ENCODE measurements around the gene SLX9.

DNA sequence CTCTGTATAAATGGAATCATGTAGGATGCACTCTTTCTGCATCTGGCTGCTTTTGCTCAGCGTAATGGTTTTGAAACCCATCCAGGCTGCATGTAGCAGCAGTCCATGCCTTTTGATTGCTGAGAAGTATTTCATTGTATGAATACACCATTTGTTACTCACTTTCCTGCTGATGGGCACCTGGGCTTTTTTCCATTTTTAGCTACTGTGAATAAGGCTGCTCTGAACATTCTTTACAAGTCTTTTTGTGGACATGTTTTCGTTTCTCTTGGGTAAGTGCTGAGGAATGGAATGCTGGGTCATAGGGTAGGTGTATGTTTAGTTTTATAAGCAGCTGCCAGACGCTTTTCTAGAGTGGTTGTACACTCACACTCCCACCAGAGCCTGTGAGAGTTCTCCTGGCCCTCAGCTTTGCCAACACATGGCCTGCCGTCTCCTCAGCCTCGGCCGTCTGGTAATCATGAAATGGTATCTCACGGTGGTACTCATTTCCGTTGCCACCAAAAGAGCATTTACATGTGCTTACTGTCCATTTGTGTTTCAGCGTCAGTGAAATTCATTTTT is 22.7 kb downstream of the SLX9 start:
- TF ChIP-seq EP300 (IDR thresholded peaks at IDR 0.05) (peak; percentile 6), POLR2AphosphoS5 (IDR thresholded peaks at IDR 0.05) (peak in 2 of 3 donors; percentile 71 to 74), POLR2A (IDR thresholded peaks at IDR 0.05) (no peak)
- TF ChIP-seq, protein P1, sequence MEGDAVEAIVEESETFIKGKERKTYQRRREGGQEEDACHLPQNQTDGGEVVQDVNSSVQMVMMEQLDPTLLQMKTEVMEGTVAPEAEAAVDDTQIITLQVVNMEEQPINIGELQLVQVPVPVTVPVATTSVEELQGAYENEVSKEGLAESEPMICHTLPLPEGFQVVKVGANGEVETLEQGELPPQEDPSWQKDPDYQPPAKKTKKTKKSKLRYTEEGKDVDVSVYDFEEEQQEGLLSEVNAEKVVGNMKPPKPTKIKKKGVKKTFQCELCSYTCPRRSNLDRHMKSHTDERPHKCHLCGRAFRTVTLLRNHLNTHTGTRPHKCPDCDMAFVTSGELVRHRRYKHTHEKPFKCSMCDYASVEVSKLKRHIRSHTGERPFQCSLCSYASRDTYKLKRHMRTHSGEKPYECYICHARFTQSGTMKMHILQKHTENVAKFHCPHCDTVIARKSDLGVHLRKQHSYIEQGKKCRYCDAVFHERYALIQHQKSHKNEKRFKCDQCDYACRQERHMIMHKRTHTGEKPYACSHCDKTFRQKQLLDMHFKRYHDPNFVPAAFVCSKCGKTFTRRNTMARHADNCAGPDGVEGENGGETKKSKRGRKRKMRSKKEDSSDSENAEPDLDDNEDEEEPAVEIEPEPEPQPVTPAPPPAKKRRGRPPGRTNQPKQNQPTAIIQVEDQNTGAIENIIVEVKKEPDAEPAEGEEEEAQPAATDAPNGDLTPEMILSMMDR (IDR thresholded peaks at IDR 0.05) = no peak

Measured in stomach (tissue), 4 donors.